Endodermal cell (in vitro differentiated cells): Measurements from ENCODE around the gene PPEF1. TPM values are rescaled to one million over a fixed set of nuclear protein-coding genes. Genes with fewer than 3 reads are reported as not detected.

Experiments
- DNase-seq: peaks from one replicate; pipeline ENCODE4 v3.0.0-alpha.2; 2017
- H3K27ac ChIP-seq: 2 replicates; pipeline ENCODE4 v1.5.1; 2013; ENCODE audit warnings: mild to moderate bottlenecking, low read depth, low read length, moderate library complexity
- H3K27me3 ChIP-seq: 2 replicates; pipeline ENCODE4 v1.6.1; 2013; ENCODE audit warnings: mild to moderate bottlenecking, low read length, moderate library complexity; ENCODE audit not compliant: insufficient read depth, control insufficient read depth, poor library complexity, severe bottlenecking
- H3K36me3 ChIP-seq: 2 replicates; pipeline ENCODE4 v1.7.0; 2013; ENCODE audit warnings: mild to moderate bottlenecking, low read length, moderate library complexity; ENCODE audit not compliant: control insufficient read depth, insufficient read depth
- H3K4me1 ChIP-seq: one replicate; pipeline ENCODE4 v1.7.0; 2013; ENCODE audit warnings: low read length; ENCODE audit not compliant: control insufficient read depth, insufficient read depth
- H3K4me3 ChIP-seq: 2 replicates; pipeline ENCODE4 v1.5.1; 2013; ENCODE audit warnings: mild to moderate bottlenecking, low read length, moderate library complexity
- H3K9ac ChIP-seq: 2 replicates; pipeline ENCODE4 v1.6.1; 2013; ENCODE audit warnings: mild to moderate bottlenecking, low read length, moderate library complexity; ENCODE audit not compliant: poor library complexity, severe bottlenecking; ENCODE audit errors: extremely low read depth
- H3K9me3 ChIP-seq: 2 replicates; pipeline ENCODE4 v1.6.1; 2013; ENCODE audit warnings: mild to moderate bottlenecking, low read length, moderate library complexity; ENCODE audit not compliant: control insufficient read depth
- H3K27ac Mint-ChIP-seq: 2 replicates; pipeline ENCODE4 v1.8.0; 2020; ENCODE audit warnings: mixed read lengths
- H3K27me3 Mint-ChIP-seq: 2 replicates; pipeline ENCODE4 v1.8.0; 2021; ENCODE audit warnings: mild to moderate bottlenecking, mixed read lengths; ENCODE audit not compliant: insufficient read depth
- H3K36me3 Mint-ChIP-seq: 2 replicates; pipeline ENCODE4 v1.8.0; 2020; ENCODE audit warnings: low read depth, mixed read lengths
- H3K4me1 Mint-ChIP-seq: 2 replicates; pipeline ENCODE4 v1.8.0; 2020; ENCODE audit warnings: mixed read lengths
- H3K4me3 Mint-ChIP-seq: 2 replicates; pipeline ENCODE4 v1.8.0; 2020; ENCODE audit warnings: mild to moderate bottlenecking, moderate library complexity, mixed read lengths
- H3K9me3 Mint-ChIP-seq: 2 replicates; pipeline ENCODE4 v1.8.0; 2020; ENCODE audit warnings: mild to moderate bottlenecking, mixed read lengths
- WGBS, 2 experiments: methylation state at CpG; one replicate each; pipeline versions ENCODE4 v1.1.5 to v1.1.7; 2013; ENCODE audit warnings: missing lambda C conversion rate in 2 of 2, mixed read lengths in 1 of 2; ENCODE audit not compliant: insufficient coverage in 1 of 2, insufficient read length in 1 of 2; 5-methylcytosine and 5-hydroxymethylcytosine counted together
- long read RNA-seq, 4 experiments: library from polyadenylated mRNA in 2 of 4; library from RNA in 1 of 4; library from capped mRNA in 1 of 4; stranded (forward) in 3 of 4; unstranded in 1 of 4; transcript quantifications; one replicate each; pipeline ENCODE4 v2.0.0, GENCODE V29; 2020 to 2021; ENCODE audit warnings: inconsistent platforms in 1 of 4
- polyA plus RNA-seq, 2 experiments: library from polyadenylated mRNA; stranded (reverse); fragments of 50-300 nt; gene quantifications; one replicate each; pipeline ENCODE4 v1.2.3, GENCODE V29; 2013
- total RNA-seq, 2 donors: library from RNA; stranded (reverse); fragmentation: NEBNext Ultra II Directional in 1 of 2; extraction: Animal tissue kit (Norgen Biotek cat#: 25700) in 1 of 2; gene quantifications; 2 replicates in 1 of 2; 3 replicates in 1 of 2; pipeline ENCODE4 v1.2.1, GENCODE V29; 2021
- TF ChIP-seq, protein P1 (sequence below): fragments of 200-600 bp; sonication (generic); conservative IDR thresholded peaks from 2 replicates; pipeline ENCODE4 v1.5.0; 2021; ENCODE audit warnings: antibody characterized with exemption, mild to moderate bottlenecking

PPEF1 gene, protein sequence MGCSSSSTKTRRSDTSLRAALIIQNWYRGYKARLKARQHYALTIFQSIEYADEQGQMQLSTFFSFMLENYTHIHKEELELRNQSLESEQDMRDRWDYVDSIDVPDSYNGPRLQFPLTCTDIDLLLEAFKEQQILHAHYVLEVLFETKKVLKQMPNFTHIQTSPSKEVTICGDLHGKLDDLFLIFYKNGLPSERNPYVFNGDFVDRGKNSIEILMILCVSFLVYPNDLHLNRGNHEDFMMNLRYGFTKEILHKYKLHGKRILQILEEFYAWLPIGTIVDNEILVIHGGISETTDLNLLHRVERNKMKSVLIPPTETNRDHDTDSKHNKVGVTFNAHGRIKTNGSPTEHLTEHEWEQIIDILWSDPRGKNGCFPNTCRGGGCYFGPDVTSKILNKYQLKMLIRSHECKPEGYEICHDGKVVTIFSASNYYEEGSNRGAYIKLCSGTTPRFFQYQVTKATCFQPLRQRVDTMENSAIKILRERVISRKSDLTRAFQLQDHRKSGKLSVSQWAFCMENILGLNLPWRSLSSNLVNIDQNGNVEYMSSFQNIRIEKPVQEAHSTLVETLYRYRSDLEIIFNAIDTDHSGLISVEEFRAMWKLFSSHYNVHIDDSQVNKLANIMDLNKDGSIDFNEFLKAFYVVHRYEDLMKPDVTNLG
- total RNA-seq: 1 to 10 TPM in 1 of 2 donors, under 1 TPM in 1; 0.81 to 4.4 TPM
- 0.78 TPM for polyA plus RNA-seq (2013, experiment 1 of 2)
- 1.4 TPM for polyA plus RNA-seq (2013, experiment 2 of 2)
- long read RNA-seq, experiment 1, partial matches to known transcripts: 1 of 1 reads
- long read RNA-seq, experiment 1, other reads (novel, unspliced or antisense): 0 of 1 reads
- long read RNA-seq, experiment 2: 0 reads
- long read RNA-seq, experiment 3, partial matches to known transcripts: 0 of 7 reads
- long read RNA-seq, experiment 3, other reads (novel, unspliced or antisense): 7 of 7 reads
- long read RNA-seq, experiment 4: 0 reads

DNA sequence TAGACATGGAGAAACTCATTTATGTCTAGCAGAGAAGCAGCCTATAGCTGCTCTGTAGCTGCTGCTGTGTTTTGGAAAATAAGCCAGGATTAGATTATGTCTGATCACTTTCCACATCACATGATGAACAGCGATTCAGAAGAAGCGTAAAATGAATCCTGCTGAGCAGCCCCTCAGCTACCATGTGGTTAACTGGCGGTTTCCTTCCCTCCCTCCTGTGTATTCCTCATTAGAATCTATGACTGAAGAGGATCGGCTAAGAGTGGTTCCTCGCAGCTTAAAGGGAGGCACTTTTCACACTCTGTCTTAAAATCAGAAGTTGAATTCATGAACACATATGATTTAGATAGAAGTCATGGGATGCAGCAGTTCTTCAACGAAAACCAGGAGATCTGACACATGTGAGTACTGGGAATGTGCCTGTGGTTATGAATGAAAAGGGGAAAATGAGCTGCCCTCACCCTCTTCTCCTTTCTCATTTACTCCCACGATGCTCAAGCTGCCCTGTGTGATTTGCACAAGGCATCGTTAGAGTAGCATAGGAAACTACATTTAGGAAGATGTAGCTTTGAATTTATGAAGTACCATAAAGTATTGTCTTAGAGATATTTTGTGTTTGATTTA is at the start of gene PPEF1:
PPEF1 (plus strand) TSS at position 220 of the 624 bp plus-strand sequence; CDS start at position 356, 136 bp downstream.
- no peaks in the 10 kb centered on the region for H3K4me1 ChIP-seq
- TF ChIP-seq, protein P1, sequence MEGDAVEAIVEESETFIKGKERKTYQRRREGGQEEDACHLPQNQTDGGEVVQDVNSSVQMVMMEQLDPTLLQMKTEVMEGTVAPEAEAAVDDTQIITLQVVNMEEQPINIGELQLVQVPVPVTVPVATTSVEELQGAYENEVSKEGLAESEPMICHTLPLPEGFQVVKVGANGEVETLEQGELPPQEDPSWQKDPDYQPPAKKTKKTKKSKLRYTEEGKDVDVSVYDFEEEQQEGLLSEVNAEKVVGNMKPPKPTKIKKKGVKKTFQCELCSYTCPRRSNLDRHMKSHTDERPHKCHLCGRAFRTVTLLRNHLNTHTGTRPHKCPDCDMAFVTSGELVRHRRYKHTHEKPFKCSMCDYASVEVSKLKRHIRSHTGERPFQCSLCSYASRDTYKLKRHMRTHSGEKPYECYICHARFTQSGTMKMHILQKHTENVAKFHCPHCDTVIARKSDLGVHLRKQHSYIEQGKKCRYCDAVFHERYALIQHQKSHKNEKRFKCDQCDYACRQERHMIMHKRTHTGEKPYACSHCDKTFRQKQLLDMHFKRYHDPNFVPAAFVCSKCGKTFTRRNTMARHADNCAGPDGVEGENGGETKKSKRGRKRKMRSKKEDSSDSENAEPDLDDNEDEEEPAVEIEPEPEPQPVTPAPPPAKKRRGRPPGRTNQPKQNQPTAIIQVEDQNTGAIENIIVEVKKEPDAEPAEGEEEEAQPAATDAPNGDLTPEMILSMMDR: no peak
- Mint-ChIP-seq H3K4me1 (no peaks in the 10 kb centered on the region), H3K27ac (no peak within 1 kb of the TSS), H3K9me3 (peaks cover 63% of the 10 kb centered on the region), H3K36me3 (no peaks in the 10 kb centered on the region), H3K27me3 (no peaks in the 10 kb centered on the region), H3K4me3 (no peak within 1 kb of the TSS)
- H3K36me3 ChIP-seq: no peaks in the 10 kb centered on the region
- DNase-seq: no peak
- 72 to 89% methylated on average over 2 to 7 of the region's 8 CpGs for WGBS, 2 experiments
- no peaks in the 10 kb centered on the region for H3K9me3 ChIP-seq
- H3K27ac ChIP-seq: no peak within 1 kb of the TSS
- no peak within 1 kb of the TSS for H3K4me3 ChIP-seq
- H3K27me3 ChIP-seq: no peaks in the 10 kb centered on the region
- no peak within 1 kb of the TSS for H3K9ac ChIP-seq

DNA sequence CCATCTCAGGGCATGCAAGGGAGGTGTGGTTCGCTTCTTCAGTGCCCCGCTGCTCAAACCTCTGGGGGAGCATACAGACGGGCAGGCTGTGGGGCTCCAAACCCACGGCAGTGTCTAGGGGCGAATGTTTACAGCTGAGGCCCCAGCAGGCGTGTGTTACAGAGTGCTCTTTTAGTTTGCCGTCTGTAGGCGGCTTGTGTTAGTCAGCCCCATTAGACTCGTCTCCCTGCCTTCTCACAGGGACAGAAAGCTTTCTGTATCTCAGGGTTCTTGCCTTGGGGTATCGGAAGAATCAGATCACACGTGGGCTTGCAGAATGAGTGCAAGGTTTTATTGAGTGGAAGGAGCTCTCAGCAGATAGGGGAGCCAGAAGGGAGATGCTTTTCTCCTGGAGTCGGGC is 46.2 kb upstream of the PPEF1 start:
- H3K9me3 ChIP-seq: no peaks in the 10 kb centered on the region
- no peak overlapping the region for H3K4me3 ChIP-seq
- no peak for DNase-seq
- H3K27me3 ChIP-seq: no peaks in the 10 kb centered on the region
- Mint-ChIP-seq H3K9me3 (peaks cover 69% of the 10 kb centered on the region), H3K36me3 (no peaks in the 10 kb centered on the region), H3K4me1 (no peaks in the 10 kb centered on the region), H3K27me3 (no peaks in the 10 kb centered on the region), H3K4me3 (no peak overlapping the region), H3K27ac (no peak overlapping the region)
- no peaks in the 10 kb centered on the region for H3K4me1 ChIP-seq
- 90 to 100% methylated on average over 1 to 12 of the region's 12 CpGs for WGBS, 2 experiments
- no peaks in the 10 kb centered on the region for H3K36me3 ChIP-seq
- H3K9ac ChIP-seq: no peak overlapping the region
- TF ChIP-seq, protein P1: no peak
- H3K27ac ChIP-seq: no peak overlapping the region

DNA sequence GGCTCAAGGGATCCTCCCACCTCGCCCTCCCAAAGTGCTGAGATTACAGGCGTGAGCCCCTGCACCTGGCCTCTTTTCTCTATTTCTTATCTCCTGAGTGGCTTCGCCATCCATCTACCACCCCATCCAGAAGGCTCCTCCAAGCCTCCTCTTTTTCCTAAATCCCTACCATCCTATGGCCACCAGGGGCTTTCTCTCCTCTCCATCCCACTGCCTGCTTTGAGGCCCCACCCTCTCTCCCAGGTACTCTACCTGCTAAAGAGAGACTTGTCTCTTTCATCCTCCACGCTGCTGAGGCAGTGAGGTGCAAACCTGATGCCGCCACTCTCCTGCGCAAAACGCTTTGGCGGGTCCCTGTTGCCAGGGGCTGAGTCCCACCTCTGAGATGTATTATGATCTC is 42.5 kb upstream of the PPEF1 start:
- Mint-ChIP-seq H3K27me3 (no peaks in the 10 kb centered on the region), H3K4me1 (no peaks in the 10 kb centered on the region), H3K9me3 (peaks cover 72% of the 10 kb centered on the region), H3K27ac (no peak overlapping the region), H3K4me3 (no peak overlapping the region), H3K36me3 (no peaks in the 10 kb centered on the region)
- no peak overlapping the region for H3K4me3 ChIP-seq
- H3K27me3 ChIP-seq: no peaks in the 10 kb centered on the region
- peak; percentile 72 for DNase-seq
- H3K9me3 ChIP-seq: no peaks in the 10 kb centered on the region
- H3K27ac ChIP-seq: no peak overlapping the region
- WGBS, 2 experiments: 90 to 100% methylated on average over 1 to 8 of the region's 8 CpGs
- no peaks in the 10 kb centered on the region for H3K4me1 ChIP-seq
- H3K36me3 ChIP-seq: no peaks in the 10 kb centered on the region
- H3K9ac ChIP-seq: no peak overlapping the region
- TF ChIP-seq, protein P1: peak; percentile 66
